ENCODE results near the gene ERP27.

ERP27 gene

DNA sequence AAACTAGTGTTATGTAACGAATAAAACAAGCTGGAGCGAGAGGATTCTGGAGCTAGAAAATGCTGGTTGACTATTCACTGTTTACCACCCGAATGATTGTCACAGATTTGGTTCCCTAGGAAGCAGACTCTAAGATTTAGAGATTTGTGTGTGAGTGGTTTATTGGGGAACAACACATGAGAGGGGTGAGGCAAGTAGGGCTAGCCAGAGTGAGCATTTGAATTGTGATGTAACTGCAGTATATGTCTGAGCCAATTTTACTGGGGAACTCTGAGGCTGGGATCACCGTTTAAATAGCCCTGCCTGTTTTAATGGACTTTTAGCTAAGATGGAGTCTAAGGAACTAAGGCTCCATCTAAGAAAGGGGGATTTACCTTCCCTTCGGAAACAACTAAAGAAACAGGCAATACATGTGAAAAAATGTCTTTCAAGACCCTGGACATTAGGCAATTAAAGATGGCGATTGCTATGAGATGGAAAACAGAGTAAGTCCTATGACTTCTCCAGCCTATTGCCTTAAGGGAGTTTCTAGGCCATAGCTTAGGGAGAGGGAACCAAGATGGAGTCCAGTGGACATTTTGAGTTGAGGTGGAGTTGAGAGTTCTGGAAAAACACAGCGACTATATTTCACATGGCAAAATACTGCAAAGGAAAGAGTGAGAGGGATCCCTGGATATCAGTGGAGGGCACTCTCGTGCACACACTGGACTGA lies 59.0 kb downstream of the ERP27 start:
- Histone ChIP-seq H3K27ac (no peak overlapping the region), H3K4me3 (ENCODE audit: low read depth, low read length) (no peak overlapping the region), H3K9ac (no peak overlapping the region)

DNA sequence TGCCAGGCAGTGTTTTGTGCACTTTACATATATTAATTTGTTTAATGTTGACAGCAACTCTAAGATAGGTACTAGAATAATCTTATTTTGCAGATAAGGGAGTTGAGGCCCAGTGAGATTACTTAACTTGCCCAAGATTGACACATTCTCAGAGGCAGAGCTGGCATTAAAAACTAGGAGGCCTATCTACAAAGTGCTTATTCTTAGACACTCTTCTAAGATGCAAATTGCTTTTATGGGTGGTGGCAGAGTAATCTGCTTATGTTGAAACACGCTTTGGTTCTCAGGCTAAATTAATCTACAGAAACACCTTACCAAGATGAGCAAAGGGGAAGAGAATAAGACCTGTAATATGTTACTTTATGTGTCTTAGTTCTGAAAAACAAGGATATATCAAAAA lies 59.8 kb downstream of the ERP27 start:
- Histone ChIP-seq H3K4me3 (ENCODE audit: low read depth, low read length) (no peak overlapping the region), H3K36me3 (ENCODE audit: control insufficient read depth, insufficient read depth, low read length) (no peaks in the 10 kb centered on the region), H3K4me1 (no peaks in the 10 kb centered on the region), H2AFZ (no peak overlapping the region), H3K9me3 (ENCODE audit: control insufficient read depth, low read length) (no peaks in the 10 kb centered on the region), H3K27me3 (ENCODE audit: control insufficient read depth, insufficient read depth, low read length) (no peaks in the 10 kb centered on the region), H3K27ac (no peak overlapping the region), H3K4me2 (ENCODE audit: low read length) (no peak overlapping the region), H3K9ac (no peak overlapping the region), H3K79me2 (no peaks in the 10 kb centered on the region)
- TF ChIP-seq, protein P1, sequence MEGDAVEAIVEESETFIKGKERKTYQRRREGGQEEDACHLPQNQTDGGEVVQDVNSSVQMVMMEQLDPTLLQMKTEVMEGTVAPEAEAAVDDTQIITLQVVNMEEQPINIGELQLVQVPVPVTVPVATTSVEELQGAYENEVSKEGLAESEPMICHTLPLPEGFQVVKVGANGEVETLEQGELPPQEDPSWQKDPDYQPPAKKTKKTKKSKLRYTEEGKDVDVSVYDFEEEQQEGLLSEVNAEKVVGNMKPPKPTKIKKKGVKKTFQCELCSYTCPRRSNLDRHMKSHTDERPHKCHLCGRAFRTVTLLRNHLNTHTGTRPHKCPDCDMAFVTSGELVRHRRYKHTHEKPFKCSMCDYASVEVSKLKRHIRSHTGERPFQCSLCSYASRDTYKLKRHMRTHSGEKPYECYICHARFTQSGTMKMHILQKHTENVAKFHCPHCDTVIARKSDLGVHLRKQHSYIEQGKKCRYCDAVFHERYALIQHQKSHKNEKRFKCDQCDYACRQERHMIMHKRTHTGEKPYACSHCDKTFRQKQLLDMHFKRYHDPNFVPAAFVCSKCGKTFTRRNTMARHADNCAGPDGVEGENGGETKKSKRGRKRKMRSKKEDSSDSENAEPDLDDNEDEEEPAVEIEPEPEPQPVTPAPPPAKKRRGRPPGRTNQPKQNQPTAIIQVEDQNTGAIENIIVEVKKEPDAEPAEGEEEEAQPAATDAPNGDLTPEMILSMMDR (IDR thresholded peaks at IDR 0.05): no peak

More for the DNA sequence above, 59.0 kb downstream of the ERP27 start:
- no peak overlapping the region for H2AFZ ChIP-seq
- H3K9me3 ChIP-seq (ENCODE audit: control insufficient read depth, low read length): no peaks in the 10 kb centered on the region
- H3K4me2 ChIP-seq (ENCODE audit: low read length): no peak overlapping the region
- H3K36me3 ChIP-seq (ENCODE audit: control insufficient read depth, insufficient read depth, low read length): no peaks in the 10 kb centered on the region
- no peaks in the 10 kb centered on the region for H3K79me2 ChIP-seq
- no peaks in the 10 kb centered on the region for H3K4me1 ChIP-seq
- TF ChIP-seq, protein P1 (IDR thresholded peaks at IDR 0.05): no peak
- H3K27me3 ChIP-seq (ENCODE audit: control insufficient read depth, insufficient read depth, low read length): no peaks in the 10 kb centered on the region

DNA sequence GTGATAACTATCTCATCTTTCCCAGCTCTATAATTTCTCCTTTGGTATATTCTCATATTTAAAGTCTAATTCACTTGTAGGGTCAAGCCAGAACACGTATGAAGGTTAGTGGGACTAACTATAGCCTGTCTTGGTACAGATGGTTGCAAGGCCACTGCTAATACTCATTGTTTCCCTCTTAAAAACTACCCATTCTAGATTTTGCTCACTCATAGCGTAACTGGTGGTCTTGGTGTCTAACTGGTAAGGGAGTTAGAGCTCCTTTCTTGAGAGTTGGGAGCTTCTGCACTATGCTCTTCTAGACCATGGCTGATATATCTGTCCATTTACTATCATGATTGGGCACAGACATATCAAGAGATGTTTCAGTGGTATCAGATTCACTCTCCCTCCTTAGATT lies 61.5 kb downstream of the ERP27 start:
- Histone ChIP-seq H3K4me1 (no peaks in the 10 kb centered on the region), H3K4me2 (ENCODE audit: low read length) (no peak overlapping the region), H2AFZ (no peak overlapping the region), H3K9ac (no peak overlapping the region), H3K9me3 (ENCODE audit: control insufficient read depth, low read length) (no peaks in the 10 kb centered on the region), H3K27me3 (ENCODE audit: control insufficient read depth, insufficient read depth, low read length) (no peaks in the 10 kb centered on the region), H3K4me3 (ENCODE audit: low read depth, low read length) (no peak overlapping the region), H3K79me2 (no peaks in the 10 kb centered on the region), H3K36me3 (ENCODE audit: control insufficient read depth, insufficient read depth, low read length) (no peaks in the 10 kb centered on the region), H3K27ac (no peak overlapping the region)
- TF ChIP-seq, protein P1 (IDR thresholded peaks at IDR 0.05): no peak

DNA sequence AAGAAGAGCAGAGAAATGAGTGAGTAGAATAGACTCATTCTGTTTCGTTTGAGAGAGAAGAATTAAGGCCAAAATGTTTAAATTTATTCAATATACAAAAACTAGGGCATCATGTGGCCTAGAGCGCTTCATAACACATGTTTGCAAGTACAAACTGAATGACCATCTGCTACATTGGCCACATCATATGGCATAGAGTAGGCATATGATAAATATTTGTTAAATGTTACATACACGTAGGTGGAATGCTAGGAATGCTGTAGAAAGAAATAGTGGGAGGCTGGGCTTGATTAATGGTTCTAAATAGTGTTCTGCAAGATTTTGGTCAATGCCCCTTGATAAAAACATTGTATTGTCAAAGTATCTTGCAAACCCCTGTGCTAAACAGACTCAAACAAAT lies 63.5 kb downstream of the ERP27 start:
- Histone ChIP-seq H3K9ac (no peak overlapping the region), H3K79me2 (no peaks in the 10 kb centered on the region), H3K27me3 (ENCODE audit: control insufficient read depth, insufficient read depth, low read length) (no peaks in the 10 kb centered on the region), H3K4me2 (ENCODE audit: low read length) (no peak overlapping the region), H3K36me3 (ENCODE audit: control insufficient read depth, insufficient read depth, low read length) (no peaks in the 10 kb centered on the region), H2AFZ (no peak overlapping the region), H3K9me3 (ENCODE audit: control insufficient read depth, low read length) (no peaks in the 10 kb centered on the region), H3K27ac (no peak overlapping the region), H3K4me3 (ENCODE audit: low read depth, low read length) (no peak overlapping the region), H3K4me1 (no peaks in the 10 kb centered on the region)
- TF ChIP-seq, protein P1 (IDR thresholded peaks at IDR 0.05): no peak

All from parathyroid adenoma (tissue), 2 donors.